Measurements from ENCODE around the gene KIF21B. TPM values are rescaled to one million over a fixed set of nuclear protein-coding genes. Genes with fewer than 3 reads are reported as not detected.

KIF21B gene
- total and polyA plus RNA-seq, 2 of the 8 experiments (the other 6 are each of a cell fraction or from before 2014, with no cell fraction given), result 10.8 to 26.5 TPM

GRCh38 chr1:200979574-200980451, 43.7 kb downstream of the KIF21B start (continued):
- TF ChIP-seq MAFK (IDR thresholded peaks at IDR 0.05; ENCODE audit: low read depth, low read length) (no peak; the same call in 1 of the 2 replicates), SP4 (IDR thresholded peaks at IDR 0.05; ENCODE audit: low read length) (no peak), EP300 (IDR thresholded peaks at IDR 0.05; ENCODE audit: borderline replicate concordance in 1 of 2, low read depth in 2 of 2, low read length in 2 of 2) (peak in 1 of 2 experiments; percentile 10; a peak in 1 of 3 replicates), TBP (IDR thresholded peaks at IDR 0.05; ENCODE audit: low read depth, low read length) (no peak), EGR1 (IDR thresholded peaks at IDR 0.05; ENCODE audit: borderline replicate concordance, low read depth, low read length) (no peak), TAF7 (optimal IDR thresholded peaks at IDR 0.05; ENCODE audit: borderline replicate concordance, low read depth, low read length) (no peak), SP1 (IDR thresholded peaks at IDR 0.05; ENCODE audit: low read depth, low read length) (no peak), SUZ12 (IDR thresholded peaks at IDR 0.05; ENCODE audit: low read length) (no peak), CTBP2 (IDR thresholded peaks at IDR 0.05; ENCODE audit: borderline replicate concordance, insufficient read depth, insufficient read length, low read length) (no peak), SIN3A (conservative IDR thresholded peaks at IDR 0.05 in 1 of 2, IDR thresholded peaks at IDR 0.05 in 1 of 2; ENCODE audit: low read depth in 1 of 2, low read length in 2 of 2) (no peak), ATF2 (IDR thresholded peaks at IDR 0.05; ENCODE audit: low read length) (no peak), EZH2 (IDR thresholded peaks at IDR 0.05; ENCODE audit: low read depth, low read length, severe bottlenecking) (no peak), JUN (IDR thresholded peaks at IDR 0.05; ENCODE audit: low read depth, low read length) (no peak), CHD1 (IDR thresholded peaks at IDR 0.05; ENCODE audit: low read depth, low read length) (no peak), SIRT6 (IDR thresholded peaks at IDR 0.05; ENCODE audit: low read length) (no peak), CTCF (IDR thresholded peaks at IDR 0.05; ENCODE audit: control extremely low read depth in 1 of 3, insufficient read depth in 1 of 3, low read depth in 1 of 3, low read length in 3 of 3) (peak; percentile 90 to 98 (median 97)), POLR2A (IDR thresholded peaks at IDR 0.05; ENCODE audit: control extremely low read depth in 1 of 2, low read depth in 2 of 2, low read length in 2 of 2) (no peak), HDAC2 (IDR thresholded peaks at IDR 0.05; ENCODE audit: borderline replicate concordance in 1 of 2, low read depth in 2 of 2, low read length in 2 of 2) (no peak), KDM1A (IDR thresholded peaks at IDR 0.05; ENCODE audit: borderline replicate concordance, low read length) (no peak)
